Peyer's patch (tissue), 4 donors: ENCODE results near the gene COPA. TPM values are rescaled to one million over a fixed set of nuclear protein-coding genes. Genes with fewer than 3 reads are reported as not detected.

ENCODE experiments used
- DNase-seq, 3 donors: peaks; one replicate each; pipeline ENCODE4 v3.0.0-alpha.2; 2017 to 2019
- H3K27ac ChIP-seq, 4 donors: fragments of 200-600 bp; sonication (generic); one replicate each; pipeline ENCODE4 v1.5.1; 2016 to 2019
- H3K27me3 ChIP-seq, 2 donors: fragments of 200-600 bp; sonication (generic); one replicate each; pipeline ENCODE4 v1.5.1; 2019
- H3K36me3 ChIP-seq, 3 donors: fragments of 200-600 bp; sonication (generic); one replicate each; pipeline ENCODE4 v1.5.1; 2016 to 2019
- H3K4me1 ChIP-seq, 4 donors: fragments of 200-600 bp; sonication (generic); one replicate each; pipeline ENCODE4 v1.5.1; 2016 to 2019
- H3K4me3 ChIP-seq, 4 donors: fragments of 200-600 bp; sonication (generic); 1 replicate in 3 of 4; 2 replicates in 1 of 4; pipeline ENCODE4 v1.5.1; 2016 to 2019; ENCODE audit warnings: mild to moderate bottlenecking in 1 of 4
- H3K9me3 ChIP-seq, 4 donors: fragments of 200-600 bp; sonication (generic); one replicate each; pipeline ENCODE4 v1.5.1; 2016 to 2019; ENCODE audit warnings: mild to moderate bottlenecking in 1 of 4
- CTCF ChIP-seq, 6 experiments: fragments of 450-650 bp in 4 of 6; fragments of 200-600 bp in 2 of 6; sonication (generic) in 1 of 6; IDR thresholded peaks; one replicate each; pipeline ENCODE4 v1.5.1; 2017 to 2019; ENCODE audit warnings: antibody characterized with exemption in 6 of 6, mild to moderate bottlenecking in 3 of 6, moderate library complexity in 1 of 6
- POLR2A ChIP-seq, 2 donors: fragments of 450-650 bp; IDR thresholded peaks; one replicate each; pipeline ENCODE4 v1.5.1; 2017; ENCODE audit warnings: antibody characterized with exemption in 2 of 2, mild to moderate bottlenecking in 2 of 2, moderate library complexity in 2 of 2
- total RNA-seq, 4 donors: library from RNA; depleted of rRNA; stranded (reverse); fragments of >200 nt; gene quantifications; one replicate each; pipeline ENCODE4 v1.1.0, GENCODE V29; 2016

Gene COPA
- total RNA-seq, 4 donors from 2014 or later = 109 to 173 (median 138) TPM

DNA sequence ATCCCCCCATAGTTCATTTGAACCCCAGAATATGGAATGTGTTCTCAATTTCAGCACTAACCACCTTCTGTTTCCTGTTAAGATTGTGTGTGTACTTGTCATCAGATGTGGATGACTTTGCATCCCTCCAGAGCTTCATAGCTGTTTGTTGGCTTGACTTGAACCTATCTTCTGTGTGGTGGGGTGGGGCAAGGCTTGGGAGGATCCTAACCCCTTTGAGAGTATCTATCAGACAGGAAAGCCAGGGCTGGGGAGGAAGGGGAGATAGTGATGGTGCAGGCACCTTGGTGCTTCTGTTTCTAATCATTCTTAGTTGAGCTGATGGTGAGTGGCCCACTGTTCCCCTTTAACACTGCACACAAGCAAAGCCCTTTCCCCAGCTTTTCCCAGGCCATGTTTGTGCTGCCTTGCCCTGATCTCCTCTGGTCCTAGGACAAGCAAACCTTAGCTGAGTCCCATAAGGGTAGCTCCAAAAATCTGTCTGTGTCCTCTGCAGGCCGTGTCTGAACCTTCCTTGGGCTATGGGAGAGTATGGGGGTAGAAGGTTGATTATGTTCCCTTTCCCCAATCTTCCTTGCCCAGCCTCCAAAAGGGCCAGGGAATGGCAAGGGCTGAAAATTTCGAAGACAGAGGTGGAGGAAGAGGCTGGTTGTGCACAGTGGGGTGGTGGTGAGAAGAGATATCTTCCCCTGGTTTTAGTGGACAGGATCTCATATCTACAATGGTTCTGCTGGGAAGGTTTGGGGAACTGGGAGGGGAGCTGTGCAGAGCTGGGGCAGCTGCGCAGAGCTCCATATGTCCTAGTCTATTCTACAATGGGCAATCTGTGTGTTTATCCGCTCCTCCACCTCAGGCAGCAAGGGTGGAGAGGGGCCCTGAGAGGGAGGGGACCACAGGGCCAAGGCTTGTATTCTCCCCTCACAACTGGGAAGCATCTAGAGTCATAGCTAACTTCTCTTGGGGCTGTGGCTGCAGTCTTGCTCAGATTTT, 25.2 kb upstream of the COPA start:
- no peaks in the 10 kb centered on the region for H3K27me3 ChIP-seq
- no peak overlapping the region for H3K4me3 ChIP-seq
- TF ChIP-seq CTCF (IDR thresholded peaks at IDR 0.05) = no peak
- TF ChIP-seq POLR2A (IDR thresholded peaks at IDR 0.05) = no peak
- no peaks in the 10 kb centered on the region for H3K4me1 ChIP-seq
- no peak for DNase-seq
- H3K27ac ChIP-seq = no peak overlapping the region
- no peaks in the 10 kb centered on the region for H3K9me3 ChIP-seq
- H3K36me3 ChIP-seq = no peaks in the 10 kb centered on the region

DNA sequence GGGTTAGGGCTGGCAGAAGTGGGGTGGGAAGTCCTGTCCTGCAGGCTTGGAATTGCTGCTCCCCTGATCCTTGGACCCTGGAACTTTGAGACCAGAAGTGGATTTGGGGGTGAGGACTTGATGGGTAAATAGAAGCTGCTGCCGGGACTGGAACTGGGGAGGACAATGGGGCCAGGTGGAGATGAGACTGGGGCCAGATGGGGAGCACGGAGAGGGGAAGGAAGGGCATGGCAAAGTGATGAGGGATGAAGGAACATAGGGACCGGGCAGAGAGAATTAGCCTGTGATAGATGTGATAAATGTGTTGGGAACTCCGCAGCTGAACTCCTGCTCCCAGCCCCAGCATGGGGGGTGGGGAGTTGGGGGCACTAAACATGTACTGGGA, 24.5 kb upstream of the COPA start:
- no peaks in the 10 kb centered on the region for H3K4me1 ChIP-seq
- DNase-seq = no peak
- no peak for TF ChIP-seq CTCF (IDR thresholded peaks at IDR 0.05)
- TF ChIP-seq POLR2A (IDR thresholded peaks at IDR 0.05) = no peak
- H3K9me3 ChIP-seq = no peaks in the 10 kb centered on the region
- no peak overlapping the region for H3K27ac ChIP-seq
- no peak overlapping the region for H3K4me3 ChIP-seq
- H3K36me3 ChIP-seq = no peaks in the 10 kb centered on the region
- no peaks in the 10 kb centered on the region for H3K27me3 ChIP-seq

GRCh38 chr1:160366731-160367515, 23.9 kb upstream of the COPA start, which contains the start of gene NHLH1:
TSS of gene NHLH1 (plus strand) at chr1:160367071. CDS start at chr1:160370732, 3,661 bp downstream.
- no peaks in the 10 kb centered on the region for H3K9me3 ChIP-seq
- DNase-seq = no peak
- no peaks in the 10 kb centered on the region for H3K36me3 ChIP-seq
- no peaks in the 10 kb centered on the region for H3K4me1 ChIP-seq
- no peaks in the 10 kb centered on the region for H3K27me3 ChIP-seq
- no peak within 1 kb of the TSS for H3K27ac ChIP-seq
- TF ChIP-seq POLR2A (IDR thresholded peaks at IDR 0.05) = no peak
- no peak for TF ChIP-seq CTCF (IDR thresholded peaks at IDR 0.05)
- H3K4me3 ChIP-seq = no peak within 1 kb of the TSS

- H3K4me3 ChIP-seq = no peak overlapping the region
- TF ChIP-seq CTCF (IDR thresholded peaks at IDR 0.05) (no peak), POLR2A (IDR thresholded peaks at IDR 0.05) (no peak)
- no peaks in the 10 kb centered on the region for H3K9me3 ChIP-seq
- H3K4me1 ChIP-seq = no peaks in the 10 kb centered on the region
- no peak for DNase-seq
- no peaks in the 10 kb centered on the region for H3K27me3 ChIP-seq
- H3K27ac ChIP-seq = no peak overlapping the region
- peaks cover 0 to 1% (median 0%) of the 10 kb centered on the region in 3 donors for H3K36me3 ChIP-seq
Observed at GRCh38 chr1:160365325-160365724, 22.3 kb upstream of the COPA start.

DNA sequence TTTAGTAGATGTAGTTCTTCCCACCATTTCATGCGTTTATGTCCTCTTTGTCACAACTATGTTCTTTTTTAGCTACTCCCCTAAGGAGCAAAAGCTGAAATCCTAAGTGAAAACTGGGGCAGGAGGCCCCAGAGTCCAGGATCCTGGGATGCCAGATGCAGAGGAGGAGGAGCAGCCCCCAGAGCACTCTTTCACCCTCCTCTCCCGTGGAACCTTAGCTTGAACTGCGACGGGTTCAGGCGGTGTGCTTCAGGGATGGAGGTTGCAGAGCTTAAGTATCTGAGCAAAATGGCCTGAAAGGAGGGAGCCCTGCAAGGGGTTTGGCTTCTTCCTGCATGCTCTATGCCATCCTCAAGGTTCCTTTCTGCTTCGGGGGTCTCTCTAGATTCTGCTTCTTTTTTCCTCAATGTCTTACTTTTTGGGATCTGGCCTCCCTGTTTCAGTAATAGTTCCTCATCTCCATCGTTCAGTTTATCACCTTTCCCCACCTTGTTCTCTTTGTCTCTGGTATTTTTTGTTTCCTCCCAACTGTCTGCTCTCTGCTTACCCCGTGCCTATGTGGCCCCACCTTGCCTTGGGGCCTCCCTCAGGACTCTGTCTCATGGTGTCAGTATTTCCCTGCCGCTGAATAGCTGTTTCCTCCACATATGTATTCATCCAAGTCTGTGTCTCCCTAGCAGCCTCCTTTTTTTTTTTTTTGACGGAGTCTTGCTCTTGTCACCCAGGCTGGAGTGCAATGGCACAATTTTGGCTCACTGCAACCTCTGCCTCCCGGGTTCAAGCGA, 21.1 kb upstream of the COPA start:
- Histone ChIP-seq H3K36me3 (peaks cover 0 to 11% (median 0%) of the 10 kb centered on the region in 3 donors), H3K9me3 (no peaks in the 10 kb centered on the region), H3K4me3 (no peak overlapping the region), H3K4me1 (no peaks in the 10 kb centered on the region), H3K27ac (no peak overlapping the region), H3K27me3 (no peaks in the 10 kb centered on the region)
- TF ChIP-seq POLR2A (IDR thresholded peaks at IDR 0.05) (no peak), CTCF (IDR thresholded peaks at IDR 0.05) (no peak)
- no peak for DNase-seq
